Activated T-cell treated with anti-CD3 and anti-CD28 coated beads for 24 hours (primary cell): ENCODE measurements around the gene TCAIM.

Experiments
- DNase-seq: peaks from one replicate; pipeline ENCODE4 v3.0.0-alpha.2; 2020; ENCODE audit warnings: low read depth

The TCAIM gene

GRCh38 chr3:44444896-44445691, 106.5 kb downstream of the TCAIM start:
- no peak for DNase-seq

GRCh38 chr3:44445786-44446185, 107.2 kb downstream of the TCAIM start:
- DNase-seq: no peak

- DNase-seq: no peak
Measured at GRCh38 chr3:44446929-44447328, 108.4 kb downstream of the TCAIM start.

GRCh38 chr3:44451441-44451840, 112.9 kb downstream of the TCAIM start:
- DNase-seq: no peak

- no peak for DNase-seq
Measured at GRCh38 chr3:44454258-44454657, 115.7 kb downstream of the TCAIM start.

GRCh38 chr3:44455318-44455717, 116.8 kb downstream of the TCAIM start:
- DNase-seq: no peak
